ENCODE measurements around the gene POLR2E. TPM values are rescaled to one million over a fixed set of nuclear protein-coding genes. Genes with fewer than 3 reads are reported as not detected.

POLR2E gene
- total and polyA plus RNA-seq, 4 donors: 53.1 to 221 (median 156) TPM

GRCh38 chr19:1049800-1050199 is 45.4 kb downstream of the POLR2E start:
- Histone ChIP-seq H3K27ac (ENCODE audit: low read depth, low read length) (no peak overlapping the region), H3K27me3 (ENCODE audit: control insufficient read depth, insufficient read depth, low read length) (no peaks in the 10 kb centered on the region), H3K4me3 (ENCODE audit: low read depth, low read length) (no peak overlapping the region), H3K4me1 (ENCODE audit: control insufficient read depth, insufficient read depth, low read length) (no peaks in the 10 kb centered on the region), H3K36me3 (ENCODE audit: control insufficient read depth, insufficient read depth, low read length) (peaks cover 57% of the 10 kb centered on the region), H3K9me3 (ENCODE audit: control insufficient read depth, insufficient read depth, low read length) (no peaks in the 10 kb centered on the region)
- 37% methylated on average over 7 of the region's 11 CpGs for WGBS (ENCODE audit: insufficient coverage)
- DNase-seq (ENCODE audit: low read depth in 4 of 6, low spot score in 6 of 6): no peak

GRCh38 chr19:1049106-1049505 is 46.1 kb downstream of the POLR2E start:
- no peak overlapping the region for H3K4me3 ChIP-seq (ENCODE audit: low read depth, low read length)
- WGBS (ENCODE audit: insufficient coverage): 82% methylated on average over 14 of the region's 17 CpGs
- peaks cover 55% of the 10 kb centered on the region for H3K36me3 ChIP-seq (ENCODE audit: control insufficient read depth, insufficient read depth, low read length)
- H3K4me1 ChIP-seq (ENCODE audit: control insufficient read depth, insufficient read depth, low read length): no peaks in the 10 kb centered on the region
- DNase-seq (ENCODE audit: low read depth in 4 of 6, low spot score in 6 of 6): no peak
- H3K27ac ChIP-seq (ENCODE audit: low read depth, low read length): no peak overlapping the region
- no peaks in the 10 kb centered on the region for H3K9me3 ChIP-seq (ENCODE audit: control insufficient read depth, insufficient read depth, low read length)
- H3K27me3 ChIP-seq (ENCODE audit: control insufficient read depth, insufficient read depth, low read length): no peaks in the 10 kb centered on the region

- Histone ChIP-seq H3K27ac (ENCODE audit: low read depth, low read length) (no peak overlapping the region), H3K4me3 (ENCODE audit: low read depth, low read length) (no peak overlapping the region), H3K36me3 (ENCODE audit: control insufficient read depth, insufficient read depth, low read length) (peaks cover 54% of the 10 kb centered on the region), H3K27me3 (ENCODE audit: control insufficient read depth, insufficient read depth, low read length) (no peaks in the 10 kb centered on the region), H3K4me1 (ENCODE audit: control insufficient read depth, insufficient read depth, low read length) (peaks cover 3% of the 10 kb centered on the region), H3K9me3 (ENCODE audit: control insufficient read depth, insufficient read depth, low read length) (no peaks in the 10 kb centered on the region)
- no peak for DNase-seq (ENCODE audit: low read depth in 4 of 6, low spot score in 6 of 6)
- 88% methylated on average over 13 of the region's 20 CpGs for WGBS (ENCODE audit: insufficient coverage)
Observed at GRCh38 chr19:1047696-1048147, 47.5 kb downstream of the POLR2E start.

GRCh38 chr19:1046836-1047695 is 48.1 kb downstream of the POLR2E start:
- Histone ChIP-seq H3K36me3 (ENCODE audit: control insufficient read depth, insufficient read depth, low read length) (peaks cover 59% of the 10 kb centered on the region), H3K4me3 (ENCODE audit: low read depth, low read length) (no peak overlapping the region), H3K27me3 (ENCODE audit: control insufficient read depth, insufficient read depth, low read length) (no peaks in the 10 kb centered on the region), H3K9me3 (ENCODE audit: control insufficient read depth, insufficient read depth, low read length) (no peaks in the 10 kb centered on the region), H3K4me1 (ENCODE audit: control insufficient read depth, insufficient read depth, low read length) (peaks cover 6% of the 10 kb centered on the region), H3K27ac (ENCODE audit: low read depth, low read length) (no peak overlapping the region)
- DNase-seq (ENCODE audit: low read depth in 4 of 6, low spot score in 6 of 6): no peak
- WGBS (ENCODE audit: insufficient coverage): 94% methylated on average over 77 of the region's 77 CpGs

- no peaks in the 10 kb centered on the region for H3K9me3 ChIP-seq (ENCODE audit: control insufficient read depth, insufficient read depth, low read length)
- H3K27ac ChIP-seq (ENCODE audit: low read depth, low read length): no peak overlapping the region
Observed at GRCh38 chr19:1046117-1046626, 49.0 kb downstream of the POLR2E start.

GRCh38 chr19:1045247-1045603 is 50.0 kb downstream of the POLR2E start:
- H3K9me3 ChIP-seq (ENCODE audit: control insufficient read depth, insufficient read depth, low read length): no peaks in the 10 kb centered on the region
- peaks cover 24% of the 10 kb centered on the region for H3K4me1 ChIP-seq (ENCODE audit: control insufficient read depth, insufficient read depth, low read length)
- peaks cover 57% of the 10 kb centered on the region for H3K36me3 ChIP-seq (ENCODE audit: control insufficient read depth, insufficient read depth, low read length)
- no peak overlapping the region for H3K4me3 ChIP-seq (ENCODE audit: low read depth, low read length)
- no peaks in the 10 kb centered on the region for H3K27me3 ChIP-seq (ENCODE audit: control insufficient read depth, insufficient read depth, low read length)
- DNase-seq (ENCODE audit: low read depth in 4 of 6, low spot score in 6 of 6): no peak
- no peak overlapping the region for H3K27ac ChIP-seq (ENCODE audit: low read depth, low read length)
- 83% methylated on average over 10 of the region's 10 CpGs for WGBS (ENCODE audit: insufficient coverage)

More at GRCh38 chr19:1046117-1046626, 49.0 kb downstream of the POLR2E start:
- WGBS (ENCODE audit: insufficient coverage): 92% methylated on average over 27 of the region's 33 CpGs
- H3K36me3 ChIP-seq (ENCODE audit: control insufficient read depth, insufficient read depth, low read length): peaks cover 61% of the 10 kb centered on the region
- no peak for DNase-seq (ENCODE audit: low read depth in 4 of 6, low spot score in 6 of 6)
- no peaks in the 10 kb centered on the region for H3K27me3 ChIP-seq (ENCODE audit: control insufficient read depth, insufficient read depth, low read length)
- no peak overlapping the region for H3K4me3 ChIP-seq (ENCODE audit: low read depth, low read length)
- H3K4me1 ChIP-seq (ENCODE audit: control insufficient read depth, insufficient read depth, low read length): peaks cover 15% of the 10 kb centered on the region

GRCh38 chr19:1042689-1043511 is 52.3 kb downstream of the POLR2E start:
- Histone ChIP-seq H3K27me3 (ENCODE audit: control insufficient read depth, insufficient read depth, low read length) (no peaks in the 10 kb centered on the region), H3K4me3 (ENCODE audit: low read depth, low read length) (no peak overlapping the region), H3K4me1 (ENCODE audit: control insufficient read depth, insufficient read depth, low read length) (peaks cover 37% of the 10 kb centered on the region), H3K36me3 (ENCODE audit: control insufficient read depth, insufficient read depth, low read length) (peaks cover 54% of the 10 kb centered on the region), H3K9me3 (ENCODE audit: control insufficient read depth, insufficient read depth, low read length) (no peaks in the 10 kb centered on the region), H3K27ac (ENCODE audit: low read depth, low read length) (no peak overlapping the region)
- DNase-seq (ENCODE audit: low read depth in 4 of 6, low spot score in 6 of 6): peak in 1 of 6 donors; percentile 16
- 51% methylated on average over 16 of the region's 23 CpGs for WGBS (ENCODE audit: insufficient coverage)

GRCh38 chr19:1041835-1042685 is 53.1 kb downstream of the POLR2E start:
- DNase-seq (ENCODE audit: low read depth in 4 of 6, low spot score in 6 of 6): no peak
- Histone ChIP-seq H3K9me3 (ENCODE audit: control insufficient read depth, insufficient read depth, low read length) (no peaks in the 10 kb centered on the region), H3K4me1 (ENCODE audit: control insufficient read depth, insufficient read depth, low read length) (peaks cover 38% of the 10 kb centered on the region), H3K27ac (ENCODE audit: low read depth, low read length) (no peak overlapping the region), H3K36me3 (ENCODE audit: control insufficient read depth, insufficient read depth, low read length) (peaks cover 50% of the 10 kb centered on the region), H3K4me3 (ENCODE audit: low read depth, low read length) (no peak overlapping the region), H3K27me3 (ENCODE audit: control insufficient read depth, insufficient read depth, low read length) (no peaks in the 10 kb centered on the region)
- 65% methylated on average over 40 of the region's 43 CpGs for WGBS (ENCODE audit: insufficient coverage)

GRCh38 chr19:1041272-1041834 is 53.8 kb downstream of the POLR2E start:
- H3K27me3 ChIP-seq (ENCODE audit: control insufficient read depth, insufficient read depth, low read length): no peaks in the 10 kb centered on the region
- 36% methylated on average over 22 of the region's 26 CpGs for WGBS (ENCODE audit: insufficient coverage)
- peaks cover 48% of the 10 kb centered on the region for H3K36me3 ChIP-seq (ENCODE audit: control insufficient read depth, insufficient read depth, low read length)
- H3K9me3 ChIP-seq (ENCODE audit: control insufficient read depth, insufficient read depth, low read length): no peaks in the 10 kb centered on the region
- no peak for DNase-seq (ENCODE audit: low read depth in 4 of 6, low spot score in 6 of 6)
- H3K4me3 ChIP-seq (ENCODE audit: low read depth, low read length): peak overlapping the region; percentile 68
- H3K27ac ChIP-seq (ENCODE audit: low read depth, low read length): no peak overlapping the region
- peaks cover 38% of the 10 kb centered on the region for H3K4me1 ChIP-seq (ENCODE audit: control insufficient read depth, insufficient read depth, low read length)

All from spinal cord (tissue), 10 donors.